G401 (cell line): ENCODE data around the gene APBA1. TPM values are rescaled to one million over a fixed set of nuclear protein-coding genes. Genes with fewer than 3 reads are reported as not detected.
A peak's percentile ranks its signal among the peaks of the same experiment; 100 is the strongest.

Experiments
- DNase-seq: peaks from one replicate; pipeline ENCODE4 v3.0.0-alpha.2; 2015; ENCODE audit warnings: low spot score
- in situ Hi-C: cut with HindIII; loops from 2 replicates; pipeline ENCODE4 v1.10.0; 2016; ENCODE audit warnings: low sequenced_read_pairs, mixed read lengths
- total RNA-seq: library from RNA; depleted of rRNA; stranded (reverse); fragments of >200 nt; shearing (Covaris generic); gene quantifications from 2 replicates; pipeline ENCODE4 v1.2.3, GENCODE V29; 2014

APBA1 gene
- total RNA-seq, 1 experiment from 2014 or later = 3.0 TPM

DNA sequence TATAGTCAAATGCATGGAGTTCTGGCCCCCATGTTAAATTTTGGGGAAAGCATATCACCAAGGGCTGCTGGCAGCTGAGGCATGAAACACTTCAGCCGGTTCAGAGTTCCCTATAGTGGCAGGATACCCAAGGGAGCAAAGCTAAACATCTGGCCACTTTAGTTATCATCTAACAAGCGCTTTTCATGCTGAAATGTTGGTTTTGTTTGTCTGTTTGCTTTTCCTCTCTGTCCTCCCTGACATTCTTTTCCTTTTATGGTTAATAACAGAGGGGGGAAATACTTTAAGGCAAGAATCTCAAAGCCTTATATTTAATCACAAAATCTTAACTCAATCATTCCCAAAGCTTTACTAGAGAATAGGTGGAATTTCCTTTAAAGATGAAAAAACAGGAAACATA is 11.9 kb downstream of the APBA1 start:
- in situ Hi-C loops = no loop called here
- no peak for DNase-seq

- DNase-seq = no peak
- in situ Hi-C loops = no loop called here
These were observed 13.0 kb downstream of the APBA1 start for GRCh38 chr9:69658987-69659675.

- in situ Hi-C loops = no loop called here
- DNase-seq = no peak
These were observed 14.9 kb downstream of the APBA1 start for GRCh38 chr9:69657269-69657668.

- in situ Hi-C loops = no loop called here
- DNase-seq = no peak
These were observed 17.1 kb downstream of the APBA1 start for GRCh38 chr9:69655065-69655464.

GRCh38 chr9:69653261-69653660 is 18.9 kb downstream of the APBA1 start:
- in situ Hi-C loops = no loop called here
- DNase-seq = no peak

DNA sequence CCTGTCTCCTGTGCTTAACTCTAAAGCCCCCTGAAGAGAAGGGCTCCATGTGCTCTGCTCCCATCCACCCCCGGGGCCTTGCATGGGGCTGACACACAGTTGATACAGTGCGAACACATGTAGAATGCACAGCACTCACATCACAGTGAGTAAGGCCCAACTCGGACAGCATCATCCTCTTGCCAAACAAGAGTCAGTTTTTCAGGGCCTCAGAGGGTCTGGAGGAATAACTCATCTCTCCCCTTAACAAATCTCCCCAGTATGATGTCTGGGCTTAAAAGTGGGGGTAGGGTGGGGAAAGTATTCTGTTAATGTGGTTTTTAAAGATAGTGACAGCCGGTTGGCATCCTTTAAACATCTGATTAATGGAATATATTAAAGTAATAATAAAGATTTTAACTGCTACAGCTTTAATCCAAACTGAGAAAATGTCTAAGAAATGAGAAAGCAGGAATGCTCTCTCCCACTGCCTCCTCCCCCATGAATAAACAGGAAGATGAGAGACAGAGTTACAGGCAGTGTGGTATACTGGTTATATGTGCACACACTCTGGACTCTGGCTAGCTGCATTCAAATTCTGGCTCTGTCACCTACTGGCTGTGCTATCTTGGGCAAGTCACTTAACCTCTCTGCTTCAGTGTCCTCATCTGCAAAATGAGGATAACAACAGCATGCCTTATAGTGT is 22.5 kb downstream of the APBA1 start:
- no peak for DNase-seq
- in situ Hi-C loops = no loop called here

- peak; percentile 36 for DNase-seq
- in situ Hi-C loops = no loop called here
These were observed 24.4 kb downstream of the APBA1 start for GRCh38 chr9:69647804-69648203.

- in situ Hi-C loops = no loop called here
These were observed 25.4 kb downstream of the APBA1 start for GRCh38 chr9:69646810-69647209.

GRCh38 chr9:69645488-69645887 is 26.7 kb downstream of the APBA1 start:
- in situ Hi-C loops = no loop called here
- peak; percentile 79 for DNase-seq

More at GRCh38 chr9:69646810-69647209, 25.4 kb downstream of the APBA1 start:
- peak; percentile 37 for DNase-seq

DNA sequence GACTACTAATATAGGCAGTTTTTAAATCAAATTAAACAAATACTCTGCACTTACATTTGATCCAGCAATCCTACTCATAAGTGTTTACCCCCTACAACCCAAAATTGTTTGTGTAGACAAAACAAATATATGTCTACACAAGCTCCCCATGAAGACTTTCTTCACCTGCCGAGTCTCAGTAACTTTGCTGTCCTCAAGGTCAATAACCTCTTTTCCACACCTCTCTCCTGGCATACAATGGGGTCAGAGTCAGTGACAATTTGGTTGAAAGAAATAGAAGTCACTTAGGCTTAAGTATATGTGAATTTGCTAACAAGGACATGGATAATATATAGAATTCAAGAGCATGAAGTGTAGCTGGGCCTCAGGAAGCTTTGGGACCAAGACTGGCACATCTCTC is 29.1 kb downstream of the APBA1 start:
- in situ Hi-C loops = no loop called here
- no peak for DNase-seq

GRCh38 chr9:69637817-69638200 is 34.4 kb downstream of the APBA1 start:
- no peak for DNase-seq
- in situ Hi-C loops = no loop called here

DNA sequence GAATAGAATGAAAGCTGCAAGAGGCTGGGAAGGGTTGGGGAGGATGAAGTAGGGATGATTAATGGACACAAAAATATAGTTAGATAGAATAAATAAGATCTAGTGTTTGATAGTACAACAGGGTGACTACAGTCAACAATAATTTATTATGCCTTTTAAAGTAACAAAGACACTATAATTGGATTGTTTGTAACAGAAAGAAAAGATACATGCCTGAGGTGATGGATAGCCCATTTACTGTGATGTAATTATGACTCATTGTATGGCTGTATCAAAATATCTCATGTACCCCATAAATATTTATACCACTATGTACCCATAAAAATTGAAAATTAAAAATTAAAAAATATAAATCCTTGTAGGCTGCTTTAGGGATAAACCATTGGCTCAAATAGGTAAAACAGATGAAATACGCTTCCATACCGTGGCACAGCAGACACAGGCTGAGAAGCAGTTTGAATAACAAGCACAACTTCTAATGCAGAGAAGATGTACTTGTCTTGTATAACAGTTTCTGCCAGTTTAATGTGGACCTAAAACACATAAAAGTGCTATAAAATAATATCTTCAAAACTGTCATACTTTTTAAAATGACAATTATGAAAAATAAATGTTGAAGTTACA is 34.9 kb downstream of the APBA1 start:
- no peak for DNase-seq
- in situ Hi-C loops = no loop called here

GRCh38 chr9:69633716-69634115 is 38.5 kb downstream of the APBA1 start:
- no peak for DNase-seq
- in situ Hi-C loops = no loop called here

DNA sequence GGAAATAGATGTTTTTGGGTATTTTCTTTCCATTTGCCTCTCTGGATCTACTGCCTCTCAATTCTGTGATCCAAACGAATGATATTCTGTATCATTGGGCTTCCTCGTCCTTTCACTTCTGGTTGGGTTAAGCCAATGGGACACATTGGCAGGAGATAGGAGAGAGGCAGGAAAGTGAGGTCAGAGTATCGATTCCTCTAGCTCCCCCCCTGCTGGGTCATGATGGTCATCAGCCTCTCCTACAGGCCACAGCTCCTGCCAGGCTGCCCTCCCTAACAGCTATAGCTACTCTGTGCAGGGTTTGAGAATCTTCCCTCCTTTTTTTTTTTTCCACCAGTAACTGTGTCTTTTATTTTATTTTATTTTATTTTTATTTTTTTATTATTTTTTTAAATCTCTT is 39.4 kb downstream of the APBA1 start:
- no peak for DNase-seq
- in situ Hi-C loops = no loop called here

DNA sequence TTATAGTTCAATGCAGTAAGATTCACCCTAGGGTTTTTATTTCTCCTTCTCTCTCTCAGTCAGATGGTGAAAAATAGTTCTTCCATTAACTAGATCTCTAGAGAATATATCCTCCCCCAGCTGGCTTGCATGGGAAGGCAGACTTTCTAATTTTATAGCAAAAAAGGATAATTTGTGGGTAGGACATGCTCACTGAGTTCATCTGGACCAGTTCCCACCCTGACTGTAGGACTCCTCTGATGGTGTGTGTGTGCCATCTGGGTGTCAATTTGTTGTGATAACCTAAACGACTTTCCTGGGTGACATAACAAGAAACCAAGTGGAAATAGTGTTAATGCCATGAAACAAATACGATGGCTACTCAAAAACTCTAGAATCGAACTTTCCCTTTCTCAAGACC is 44.9 kb downstream of the APBA1 start:
- in situ Hi-C loops = no loop called here
- DNase-seq = peak; percentile 58

GRCh38 chr9:69623276-69623675 is 48.9 kb downstream of the APBA1 start:
- in situ Hi-C loops = no loop called here
- DNase-seq = no peak

DNA sequence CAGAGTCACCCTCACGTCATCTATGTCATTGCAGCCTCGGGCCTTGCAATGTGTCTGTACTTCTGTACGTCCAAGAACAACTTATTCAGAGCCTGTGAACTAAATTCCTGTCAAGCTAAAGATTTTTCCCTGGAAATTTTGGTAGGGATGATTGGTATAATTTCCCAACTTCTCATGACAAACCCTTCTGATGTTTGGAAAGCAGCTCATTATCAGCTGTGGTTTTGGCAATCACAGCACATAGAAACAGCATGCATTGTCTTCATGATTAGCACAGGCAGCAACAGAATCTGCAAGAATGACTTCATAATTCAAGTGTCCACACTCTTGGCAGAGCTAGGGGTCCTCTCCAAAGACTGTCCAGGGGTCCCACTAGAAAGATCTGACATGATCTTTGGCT is 49.5 kb downstream of the APBA1 start:
- in situ Hi-C loops = no loop called here
- DNase-seq = no peak

- peak; percentile 68 for DNase-seq
- in situ Hi-C loops = no loop called here
These were observed 50.3 kb downstream of the APBA1 start for GRCh38 chr9:69621730-69622460.

GRCh38 chr9:69620731-69621130 is 51.4 kb downstream of the APBA1 start:
- in situ Hi-C loops = no loop called here
- peak; percentile 77 for DNase-seq

- no peak for DNase-seq
- in situ Hi-C loops = no loop called here
These were observed 52.9 kb downstream of the APBA1 start for GRCh38 chr9:69619233-69619632.
